ENCODE measurements around the gene MYO1C. TPM values are rescaled to one million over a fixed set of nuclear protein-coding genes. Genes with fewer than 3 reads are reported as not detected.

MYO1C gene
- total and polyA plus RNA-seq, 9 of the 15 experiments (the other 6 are each of a cell fraction or from before 2014, with no cell fraction given) = 0.46 to 32.5 (median 11.6) TPM

DNA sequence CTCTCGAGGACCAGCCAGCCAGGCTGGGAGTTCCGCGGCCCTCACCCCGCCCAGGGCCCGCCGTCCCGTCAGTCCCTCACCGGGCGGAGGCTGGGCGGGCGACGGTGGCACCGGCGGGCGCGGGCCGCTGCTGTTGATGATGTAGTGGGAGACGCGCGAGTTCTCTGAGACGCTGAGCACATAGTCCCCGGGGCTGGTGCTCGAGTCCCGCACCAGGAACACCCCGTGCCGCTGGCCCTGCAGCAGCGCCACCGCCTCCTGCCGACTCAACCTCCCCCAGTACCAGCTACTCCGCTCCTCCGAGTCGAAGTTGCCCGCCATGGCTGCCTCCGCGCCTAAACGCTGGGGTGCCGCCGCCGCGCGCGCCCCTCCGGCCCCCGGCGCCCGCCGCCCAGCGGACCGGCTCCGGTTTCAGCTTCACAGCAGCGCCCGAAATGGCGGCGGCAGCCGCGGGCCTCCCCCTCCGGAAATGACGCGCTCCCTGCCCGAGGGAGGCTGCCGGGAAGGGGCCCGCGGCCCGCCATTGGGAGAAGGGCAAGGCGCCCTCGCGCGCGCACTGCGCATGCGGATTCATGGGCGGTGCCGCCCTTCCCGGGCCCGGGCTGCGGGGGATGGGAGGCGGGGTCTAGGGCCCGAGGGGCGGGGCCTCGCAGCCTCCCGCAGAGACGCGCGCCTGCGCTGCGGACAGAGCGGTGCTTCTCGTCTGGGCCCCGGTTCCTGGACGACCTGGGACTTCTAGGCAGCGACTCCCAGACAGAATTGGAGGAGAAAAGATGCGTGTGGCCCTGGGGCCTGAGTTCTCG is 36.5 kb downstream of the MYO1C start, which contains the start of gene CRK (continued):
- TF ChIP-seq, protein P1, sequence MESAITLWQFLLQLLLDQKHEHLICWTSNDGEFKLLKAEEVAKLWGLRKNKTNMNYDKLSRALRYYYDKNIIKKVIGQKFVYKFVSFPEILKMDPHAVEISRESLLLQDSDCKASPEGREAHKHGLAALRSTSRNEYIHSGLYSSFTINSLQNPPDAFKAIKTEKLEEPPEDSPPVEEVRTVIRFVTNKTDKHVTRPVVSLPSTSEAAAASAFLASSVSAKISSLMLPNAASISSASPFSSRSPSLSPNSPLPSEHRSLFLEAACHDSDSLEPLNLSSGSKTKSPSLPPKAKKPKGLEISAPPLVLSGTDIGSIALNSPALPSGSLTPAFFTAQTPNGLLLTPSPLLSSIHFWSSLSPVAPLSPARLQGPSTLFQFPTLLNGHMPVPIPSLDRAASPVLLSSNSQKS (CRISPR knock-in tag; IDR thresholded peaks at IDR 0.05) = no peak
- TF ChIP-seq ZNF143 (CRISPR knock-in tag; IDR thresholded peaks at IDR 0.05) (peak; percentile 84), SMAD2 (IDR thresholded peaks at IDR 0.05; ENCODE audit: low read depth, low read length) (no peak), MTA2 (IDR thresholded peaks at IDR 0.05; ENCODE audit: low read depth) (no peak), SIN3B (IDR thresholded peaks at IDR 0.05; ENCODE audit: low read depth) (peak; percentile 73; the same call in 1 of the 2 replicates), KDM5B (IDR thresholded peaks at IDR 0.05; ENCODE audit: insufficient replicate concordance, low read depth, low read length) (peak; percentile 87), PTTG1 (tag; IDR thresholded peaks at IDR 0.05; ENCODE audit: low read depth) (no peak), NFRKB (IDR thresholded peaks at IDR 0.05; ENCODE audit: low read depth) (peak; percentile 37; the same call in 1 of the 2 replicates), YY1 (IDR thresholded peaks at IDR 0.05; ENCODE audit: borderline replicate concordance in 1 of 3, control insufficient read depth in 1 of 3, extremely low read depth in 1 of 3, insufficient read depth in 3 of 3, insufficient read length in 1 of 3, insufficient replicate concordance in 2 of 3, low read depth in 1 of 3, low read length in 2 of 3) (peak; percentile 94 to 100 (median 99)), SPI1 (IDR thresholded peaks at IDR 0.05; ENCODE audit: borderline replicate concordance, low read depth, low read length) (no peak), ZNF75A (CRISPR knock-in tag; IDR thresholded peaks at IDR 0.05) (no peak), MAZ (CRISPR knock-in tag; conservative IDR thresholded peaks at IDR 0.05 in 1 of 2, IDR thresholded peaks at IDR 0.05 in 1 of 2) (peak; percentile 35 to 55; a peak in 2 of 4 replicates), KAT7 (CRISPR knock-in tag; IDR thresholded peaks at IDR 0.05; ENCODE audit: borderline replicate concordance) (0 out of 2 replicates have a peak, but pooled peaks have one; percentile 45), BCL6 (CRISPR knock-in tag; IDR thresholded peaks at IDR 0.05) (no peak), TRIM28 (IDR thresholded peaks at IDR 0.05) (no peak), VEZF1 (CRISPR knock-in tag; IDR thresholded peaks at IDR 0.05) (peak; percentile 73), ZNF764 (CRISPR knock-in tag; IDR thresholded peaks at IDR 0.05; ENCODE audit: low read depth) (no peak), KLF16 (IDR thresholded peaks at IDR 0.05) (no peak), ZBTB12 (CRISPR knock-in tag; IDR thresholded peaks at IDR 0.05) (peak; percentile 92), CSDE1 (IDR thresholded peaks at IDR 0.05) (no peak), ETV1 (tag; conservative IDR thresholded peaks at IDR 0.05; ENCODE audit: low read depth) (0 out of 2 replicates have a peak, but pooled peaks have one; percentile 14), BHLHE40 (IDR thresholded peaks at IDR 0.05; ENCODE audit: low read length) (no peak), ATF7 (IDR thresholded peaks at IDR 0.05) (peak; percentile 61; the same call in 1 of the 2 replicates)
